ENCODE measurements around the gene METAP1D. TPM values are rescaled to one million over a fixed set of nuclear protein-coding genes. Genes with fewer than 3 reads are reported as not detected.

Gene METAP1D
- total RNA-seq, 1 donor from 2014 or later, result 10.4 TPM

GRCh38 chr2:172100080-172100934 lies 100.6 kb downstream of the METAP1D start:
- Mint-ChIP-seq H3K4me3 (peak overlapping the region; percentile 88), H3K27ac (no peak overlapping the region), H3K9me3 (no peaks in the 10 kb centered on the region), H3K4me1 (ENCODE audit: unreplicated experiment) (peaks cover 23% of the 10 kb centered on the region), H3K36me3 (peaks cover 5% of the 10 kb centered on the region), H3K27me3 (peaks cover 84% of the 10 kb centered on the region)
- TF ChIP-seq CTCF (conservative IDR thresholded peaks at IDR 0.05), result no peak
- peak; percentile 75 for DNase-seq (ENCODE audit: extremely low spot score, unreplicated experiment)

GRCh38 chr2:172100935-172101820 lies 101.4 kb downstream of the METAP1D start:
- Mint-ChIP-seq H3K27me3 (peaks cover 84% of the 10 kb centered on the region), H3K36me3 (peaks cover 5% of the 10 kb centered on the region), H3K4me1 (ENCODE audit: unreplicated experiment) (peaks cover 18% of the 10 kb centered on the region), H3K27ac (peak overlapping the region; percentile 75), H3K9me3 (no peaks in the 10 kb centered on the region), H3K4me3 (peak overlapping the region; percentile 88)
- no peak for DNase-seq (ENCODE audit: extremely low spot score, unreplicated experiment)
- no peak for TF ChIP-seq CTCF (conservative IDR thresholded peaks at IDR 0.05)

- H3K4me3 Mint-ChIP-seq, result peak overlapping the region; percentile 88
- no peaks in the 10 kb centered on the region for H3K9me3 Mint-ChIP-seq
- DNase-seq (ENCODE audit: extremely low spot score, unreplicated experiment), result no peak
- H3K27me3 Mint-ChIP-seq, result peaks cover 85% of the 10 kb centered on the region
- no peak for TF ChIP-seq CTCF (conservative IDR thresholded peaks at IDR 0.05)
- peak overlapping the region; percentile 75 for H3K27ac Mint-ChIP-seq
- peaks cover 13% of the 10 kb centered on the region for H3K4me1 Mint-ChIP-seq (ENCODE audit: unreplicated experiment)
- peaks cover 5% of the 10 kb centered on the region for H3K36me3 Mint-ChIP-seq
Observed at GRCh38 chr2:172101821-172102390, 102.2 kb downstream of the METAP1D start.

- peaks cover 13% of the 10 kb centered on the region for H3K4me1 Mint-ChIP-seq (ENCODE audit: unreplicated experiment)
- no peak for TF ChIP-seq CTCF (conservative IDR thresholded peaks at IDR 0.05)
- peaks cover 5% of the 10 kb centered on the region for H3K36me3 Mint-ChIP-seq
- peak within 1 kb of the TSS; percentile 88 for H3K4me3 Mint-ChIP-seq
- H3K27me3 Mint-ChIP-seq, result peaks cover 83% of the 10 kb centered on the region
- peak within 1 kb of the TSS; percentile 75 for H3K27ac Mint-ChIP-seq
- peak; percentile 86 for DNase-seq (ENCODE audit: extremely low spot score, unreplicated experiment)
- H3K9me3 Mint-ChIP-seq, result no peaks in the 10 kb centered on the region
Observed at GRCh38 chr2:172102391-172103359, 102.9 kb downstream of the METAP1D start, which contains the start of gene DLX2. Gene DLX2, minus strand, starts transcription at chr2:172102900. Its CDS starts 362 bp downstream, at chr2:172102538.
